OCI-LY1 (cell line): ENCODE measurements around the gene CELF2.

ENCODE experiments used
- CTCF ChIP-seq: fragments of 200-600 bp; sonication (generic), shearing (Covaris generic); IDR thresholded peaks from 2 replicates; pipeline ENCODE4 v1.5.1; 2017; ENCODE audit warnings: mild to moderate bottlenecking, antibody characterized with exemption, low read length, moderate library complexity, mixed read lengths
- EZH2 ChIP-seq: fragments of 200-600 bp; sonication (generic), shearing (Covaris generic); IDR thresholded peaks from 2 replicates; pipeline ENCODE4 v1.8.0; 2017; ENCODE audit warnings: borderline replicate concordance, mixed run types, mild to moderate bottlenecking, antibody characterized with exemption, low read length, moderate library complexity, mixed read lengths

- TF ChIP-seq CTCF (no peak), EZH2 (no peak)
These were observed 15.2 kb upstream of the CELF2 start for GRCh38 chr10:11002485-11002884.
